Gastroesophageal sphincter (tissue), 4 donors: Measurements from ENCODE around the gene CALCR. TPM values are rescaled to one million over a fixed set of nuclear protein-coding genes. Genes with fewer than 3 reads are reported as not detected.

Experiments
- ATAC-seq: fragments of 150-250 bp; one replicate; pipeline ENCODE4 v1.9.1; 2016; ENCODE audit warnings: mild to moderate bottlenecking, moderate library complexity
- H3K27ac ChIP-seq, 4 donors: fragments of 200-600 bp; sonication (generic) in 3 of 4; 1 replicate in 3 of 4; 2 replicates in 1 of 4; pipeline ENCODE4 v1.5.1; 2016 to 2019
- H3K27me3 ChIP-seq: fragments of 200-600 bp; sonication (generic); one replicate; pipeline ENCODE4 v1.5.1; 2019
- H3K36me3 ChIP-seq, 2 donors: fragments of 200-600 bp; sonication (generic); one replicate each; pipeline ENCODE4 v1.5.1; 2019; ENCODE audit warnings: control low read depth in 1 of 2
- H3K4me1 ChIP-seq, 3 donors: fragments of 200-600 bp; sonication (generic); 1 replicate in 2 of 3; 2 replicates in 1 of 3; pipeline ENCODE4 v1.5.1; 2016 to 2019; ENCODE audit warnings: control low read depth in 2 of 3
- H3K4me3 ChIP-seq, 2 donors: fragments of 200-600 bp; sonication (generic); one replicate each; pipeline ENCODE4 v1.5.1; 2019; ENCODE audit warnings: mild to moderate bottlenecking in 1 of 2, moderate library complexity in 1 of 2
- H3K9me3 ChIP-seq, 3 donors: fragments of 200-600 bp; sonication (generic); one replicate each; pipeline ENCODE4 v1.5.1; 2017 to 2019; ENCODE audit warnings: control low read depth in 2 of 3
- EP300 ChIP-seq: sonication (generic); formaldehyde crosslinking; IDR thresholded peaks from one replicate; pipeline ENCODE4 v1.6.1; 2017; ENCODE audit warnings: antibody characterized with exemption, mild to moderate bottlenecking
- POLR2A ChIP-seq, 2 donors: fragments of 450-650 bp; IDR thresholded peaks; one replicate each; pipeline ENCODE4 v1.6.1; 2017; ENCODE audit warnings: antibody characterized with exemption in 2 of 2, mild to moderate bottlenecking in 2 of 2, moderate library complexity in 1 of 2
- POLR2AphosphoS5 ChIP-seq: sonication (generic); formaldehyde crosslinking; IDR thresholded peaks from one replicate; pipeline ENCODE4 v1.6.1; 2017; ENCODE audit warnings: antibody characterized with exemption
- WGBS, 2 donors: methylation state at CpG; one replicate each; pipeline ENCODE4 v1.1.5; 2018; ENCODE audit warnings: low coverage in 1 of 2; 5-methylcytosine and 5-hydroxymethylcytosine counted together
- total RNA-seq, 4 donors: library from RNA; depleted of rRNA; stranded (reverse); fragments of >200 nt; gene quantifications; one replicate each; pipeline ENCODE4 v1.1.0, GENCODE V29; 2016
- TF ChIP-seq, protein P1 (sequence below), 4 experiments: fragments of 200-600 bp in 2 of 4; fragments of 450-650 bp in 2 of 4; sonication (generic) in 1 of 4; IDR thresholded peaks; one replicate each; pipeline ENCODE4 v1.5.1; 2017 to 2019; ENCODE audit warnings: antibody characterized with exemption in 4 of 4, mild to moderate bottlenecking in 2 of 4, moderate library complexity in 2 of 4

The CALCR gene
- total RNA-seq, 4 donors from 2014 or later: 0.27 TPM; not detected in 3

DNA sequence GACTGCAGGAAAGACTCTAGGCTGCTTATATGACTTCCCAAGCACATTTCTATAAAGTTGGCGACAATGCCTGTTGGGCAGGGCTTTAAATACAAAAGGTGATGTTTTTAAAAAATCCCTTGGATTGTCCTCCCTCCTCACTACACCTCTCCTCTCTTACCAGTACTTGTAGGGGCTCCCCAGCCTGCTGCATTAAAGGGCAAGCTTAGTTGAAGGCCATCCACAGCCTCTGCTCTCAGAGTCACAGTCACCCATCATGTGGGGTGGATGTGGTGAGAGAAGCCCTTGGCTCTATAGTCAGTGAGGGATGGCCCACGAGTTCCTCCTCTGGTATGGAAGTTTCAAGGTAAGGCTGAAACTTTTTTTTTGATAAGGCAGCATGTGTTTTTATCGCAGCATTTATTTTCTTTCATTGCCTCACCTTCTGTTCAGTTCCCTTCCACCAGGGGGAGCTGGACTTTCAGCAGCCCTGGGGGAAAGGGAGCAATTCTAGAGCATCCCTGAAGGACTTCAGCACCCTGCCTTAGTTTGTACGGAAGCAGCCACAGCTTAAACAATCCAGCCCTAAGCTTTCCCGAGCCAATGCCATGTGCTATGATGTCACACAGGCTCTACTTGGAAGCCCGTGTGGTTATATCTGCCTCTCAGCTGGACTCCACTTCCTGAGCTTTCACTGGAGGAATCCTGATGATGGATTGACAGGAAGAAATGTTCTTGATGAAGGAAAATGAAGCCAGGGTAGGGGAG lies 131.9 kb downstream of the CALCR start:
- Histone ChIP-seq H3K36me3 (no peaks in the 10 kb centered on the region), H3K27me3 (no peaks in the 10 kb centered on the region), H3K4me3 (no peak overlapping the region), H3K9me3 (no peaks in the 10 kb centered on the region), H3K4me1 (no peaks in the 10 kb centered on the region), H3K27ac (no peak overlapping the region)
- 30 to 72% methylated on average over 3 to 6 of the region's 6 CpGs for WGBS, 2 donors
- ATAC-seq: no peak
- TF ChIP-seq, protein P1, sequence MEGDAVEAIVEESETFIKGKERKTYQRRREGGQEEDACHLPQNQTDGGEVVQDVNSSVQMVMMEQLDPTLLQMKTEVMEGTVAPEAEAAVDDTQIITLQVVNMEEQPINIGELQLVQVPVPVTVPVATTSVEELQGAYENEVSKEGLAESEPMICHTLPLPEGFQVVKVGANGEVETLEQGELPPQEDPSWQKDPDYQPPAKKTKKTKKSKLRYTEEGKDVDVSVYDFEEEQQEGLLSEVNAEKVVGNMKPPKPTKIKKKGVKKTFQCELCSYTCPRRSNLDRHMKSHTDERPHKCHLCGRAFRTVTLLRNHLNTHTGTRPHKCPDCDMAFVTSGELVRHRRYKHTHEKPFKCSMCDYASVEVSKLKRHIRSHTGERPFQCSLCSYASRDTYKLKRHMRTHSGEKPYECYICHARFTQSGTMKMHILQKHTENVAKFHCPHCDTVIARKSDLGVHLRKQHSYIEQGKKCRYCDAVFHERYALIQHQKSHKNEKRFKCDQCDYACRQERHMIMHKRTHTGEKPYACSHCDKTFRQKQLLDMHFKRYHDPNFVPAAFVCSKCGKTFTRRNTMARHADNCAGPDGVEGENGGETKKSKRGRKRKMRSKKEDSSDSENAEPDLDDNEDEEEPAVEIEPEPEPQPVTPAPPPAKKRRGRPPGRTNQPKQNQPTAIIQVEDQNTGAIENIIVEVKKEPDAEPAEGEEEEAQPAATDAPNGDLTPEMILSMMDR (IDR thresholded peaks at IDR 0.05): peak in 1 of 4 experiments; percentile 17
- no peak for TF ChIP-seq POLR2AphosphoS5

DNA sequence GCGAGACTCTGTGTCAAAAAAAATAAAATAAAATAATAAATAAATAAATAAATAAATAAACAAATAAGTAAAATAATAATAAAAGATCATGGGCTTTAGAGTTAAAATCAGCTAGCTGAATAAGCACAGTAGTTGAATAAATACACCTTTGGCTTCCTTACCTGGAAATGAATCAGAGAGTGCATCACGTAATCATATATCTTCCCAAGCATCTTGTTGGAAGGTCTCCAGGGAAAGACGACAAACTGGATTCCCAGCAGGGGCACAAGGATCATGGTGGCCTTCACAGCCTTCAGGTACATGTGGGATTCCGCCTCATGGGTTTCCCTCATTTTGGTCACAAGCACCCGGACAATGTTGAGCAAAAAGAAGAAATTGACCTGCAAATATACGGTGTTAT lies 138.7 kb downstream of the CALCR start:
- WGBS, 2 donors: 90 to 94% methylated on average over 5 of the region's 6 CpGs
- H3K4me3 ChIP-seq: no peak overlapping the region
- H3K4me1 ChIP-seq: no peaks in the 10 kb centered on the region
- no peaks in the 10 kb centered on the region for H3K36me3 ChIP-seq
- TF ChIP-seq POLR2A (IDR thresholded peaks at IDR 0.05) (no peak), POLR2AphosphoS5 (no peak), EP300 (no peak)
- TF ChIP-seq, protein P1 (IDR thresholded peaks at IDR 0.05): no peak
- no peak overlapping the region for H3K27ac ChIP-seq
- no peaks in the 10 kb centered on the region for H3K9me3 ChIP-seq
- ATAC-seq: no peak
- no peaks in the 10 kb centered on the region for H3K27me3 ChIP-seq

DNA sequence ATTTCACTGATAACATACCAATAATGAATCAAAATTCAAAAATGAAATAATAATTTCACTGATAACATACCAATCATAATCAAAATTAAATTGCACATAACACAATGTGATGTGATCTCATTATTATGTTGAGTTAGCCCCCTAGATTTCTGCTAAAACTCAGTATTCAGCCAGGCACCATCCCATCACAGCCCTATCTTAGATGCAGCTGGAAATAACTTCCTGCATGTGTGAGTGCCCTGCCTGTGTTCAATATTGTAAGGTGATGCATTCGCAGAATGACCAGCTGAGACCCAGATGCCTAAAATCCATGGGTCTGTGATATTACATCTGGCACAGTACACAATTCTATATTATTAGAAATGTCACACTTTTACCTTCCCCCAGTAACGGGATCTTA lies 142.4 kb downstream of the CALCR start:
- no peaks in the 10 kb centered on the region for H3K36me3 ChIP-seq
- no peaks in the 10 kb centered on the region for H3K27me3 ChIP-seq
- H3K9me3 ChIP-seq: no peaks in the 10 kb centered on the region
- 67 to 90% methylated on average over 2 of the region's 2 CpGs for WGBS, 2 donors
- H3K27ac ChIP-seq: no peak overlapping the region
- no peaks in the 10 kb centered on the region for H3K4me1 ChIP-seq
- H3K4me3 ChIP-seq: no peak overlapping the region
- TF ChIP-seq POLR2A (IDR thresholded peaks at IDR 0.05): no peak
- TF ChIP-seq, protein P1 (IDR thresholded peaks at IDR 0.05): no peak
- TF ChIP-seq POLR2AphosphoS5: no peak
- TF ChIP-seq EP300: no peak
- ATAC-seq: no peak

DNA sequence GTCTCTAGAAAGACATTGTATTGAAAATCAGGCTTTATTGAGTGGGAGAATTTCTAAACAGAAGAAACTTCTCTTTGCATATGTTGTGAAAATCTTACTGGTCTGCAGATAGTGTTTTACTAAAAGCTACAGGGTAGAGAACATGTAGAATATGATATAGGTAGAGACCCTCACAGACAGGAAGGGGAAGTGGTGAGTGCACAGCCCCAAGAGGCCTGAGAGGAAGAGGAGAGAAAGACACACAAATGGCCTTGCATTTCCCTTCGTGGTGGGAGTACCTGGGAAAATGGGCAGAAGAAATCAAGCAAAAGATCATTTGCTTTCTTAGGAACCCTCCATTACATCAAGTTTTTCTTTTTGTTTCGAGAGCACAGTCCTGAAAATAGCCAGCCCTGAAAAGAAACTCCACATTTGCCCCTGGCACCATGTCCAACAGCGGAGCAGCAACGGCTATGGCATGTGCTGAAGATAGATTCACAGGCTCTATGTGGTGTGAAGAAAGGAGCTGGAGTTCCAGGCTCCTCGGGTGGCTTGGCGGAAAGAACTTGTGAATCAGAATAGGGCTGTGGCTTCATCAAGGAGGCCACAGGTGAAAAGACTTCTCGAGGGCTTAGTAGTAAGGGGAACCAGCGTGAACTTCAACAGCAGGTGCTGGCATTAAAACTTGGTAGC lies 143.5 kb downstream of the CALCR start:
- no peaks in the 10 kb centered on the region for H3K27me3 ChIP-seq
- WGBS, 2 donors: 63 to 91% methylated on average over 4 to 6 of the region's 8 CpGs
- no peaks in the 10 kb centered on the region for H3K9me3 ChIP-seq
- no peak overlapping the region for H3K4me3 ChIP-seq
- H3K36me3 ChIP-seq: no peaks in the 10 kb centered on the region
- no peak for TF ChIP-seq POLR2A (IDR thresholded peaks at IDR 0.05)
- no peak for TF ChIP-seq EP300
- TF ChIP-seq, protein P1 (IDR thresholded peaks at IDR 0.05): no peak
- TF ChIP-seq POLR2AphosphoS5: no peak
- H3K27ac ChIP-seq: no peak overlapping the region
- no peaks in the 10 kb centered on the region for H3K4me1 ChIP-seq
- ATAC-seq: no peak

DNA sequence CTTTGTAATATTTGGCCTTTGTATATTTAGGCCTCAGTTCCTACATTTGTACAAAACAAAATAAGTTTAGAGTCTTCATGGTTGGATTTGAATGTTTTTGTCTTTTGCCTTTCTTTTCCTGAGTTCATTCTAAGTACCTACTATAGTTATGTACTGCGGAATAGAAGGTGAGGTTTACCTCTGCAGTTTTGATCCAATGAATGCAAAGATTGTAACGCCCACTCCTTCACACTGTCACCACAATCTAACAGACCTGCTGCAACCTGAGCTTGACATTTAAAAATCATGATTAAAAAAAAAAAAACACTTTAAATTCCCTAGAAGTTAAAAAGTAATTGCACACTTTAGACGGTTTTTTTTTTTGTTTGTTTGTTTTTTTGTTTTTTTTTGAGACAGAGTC lies 145.0 kb downstream of the CALCR start:
- Histone ChIP-seq H3K9me3 (no peaks in the 10 kb centered on the region), H3K27ac (no peak overlapping the region), H3K4me3 (no peak overlapping the region), H3K36me3 (no peaks in the 10 kb centered on the region), H3K4me1 (no peaks in the 10 kb centered on the region), H3K27me3 (no peaks in the 10 kb centered on the region)
- WGBS, 2 donors: 67 to 88% methylated on average over 3 of the region's 3 CpGs
- TF ChIP-seq, protein P1 (IDR thresholded peaks at IDR 0.05): no peak
- TF ChIP-seq POLR2A (IDR thresholded peaks at IDR 0.05): no peak
- no peak for ATAC-seq
